K562 (cell line): ENCODE measurements around the gene AHSG. TPM values are rescaled to one million over a fixed set of nuclear protein-coding genes. Genes with fewer than 3 reads are reported as not detected.
A peak's percentile ranks its signal among the peaks of the same experiment; 100 is the strongest.

Experiments used
- CEBPG ChIP-seq, 3 experiments: fragments of 200-800 bp in 1 of 3; sonication (Bioruptor generic) in 1 of 3; sonication (generic) in 1 of 3; formaldehyde crosslinking in 1 of 3; IDR thresholded peaks in 2 of 3; conservative IDR thresholded peaks in 1 of 3; 2 replicates each; pipeline versions ENCODE4 v1.6.1 to v1.8.0; 2016 to 2022; ENCODE audit warnings: missing compliant biosample characterization in 2 of 3, missing genetic modification characterization in 2 of 3, mild to moderate bottlenecking in 1 of 3, missing genetic modification reagents in 1 of 3
- CREB1 ChIP-seq, 2 experiments: sonication (generic) in 1 of 2; formaldehyde crosslinking in 1 of 2; IDR thresholded peaks; 2 replicates each; pipeline versions ENCODE4 v1.6.1 to v1.8.0; 2012 to 2022; ENCODE audit warnings: inconsistent platforms in 1 of 2, mild to moderate bottlenecking in 1 of 2, missing genetic modification reagents in 1 of 2, moderate library complexity in 1 of 2
- EP300 ChIP-seq: IDR thresholded peaks from 2 replicates; pipeline ENCODE4 v1.6.1; 2012; ENCODE audit warnings: low read length, improper control_type of control experiment
- ETS1 ChIP-seq: conservative IDR thresholded peaks from 2 replicates; pipeline ENCODE4 v1.6.1; 2011; ENCODE audit warnings: low read depth, mild to moderate bottlenecking, low read length; ENCODE audit not compliant: control insufficient read depth
- GATAD2A ChIP-seq: fragments of 450-650 bp; IDR thresholded peaks from 2 replicates; pipeline ENCODE4 v1.6.1; 2017
- HMG20A ChIP-seq: fragments of 450-650 bp; formaldehyde crosslinking; conservative IDR thresholded peaks from 2 replicates; pipeline ENCODE4 v1.4.0; 2020; ENCODE audit warnings: mild to moderate bottlenecking, mixed read lengths
- HOMEZ ChIP-seq: fragments of 250-450 bp; sonication (Bioruptor Pico); IDR thresholded peaks from 2 replicates; pipeline ENCODE4 v1.4.0; 2020; ENCODE audit warnings: mild to moderate bottlenecking, moderate library complexity
- MAFK ChIP-seq: IDR thresholded peaks from 2 replicates; pipeline ENCODE4 v1.6.1; 2011; ENCODE audit warnings: low read length, improper control_type of control experiment
- MAZ ChIP-seq, 2 experiments: fragments of 450-650 bp in 1 of 2; sonication (generic) in 1 of 2; formaldehyde crosslinking; IDR thresholded peaks in 1 of 2; conservative IDR thresholded peaks in 1 of 2; 2 replicates each; pipeline versions ENCODE4 v1.4.0 to v1.5.0; 2020; ENCODE audit warnings: mild to moderate bottlenecking in 1 of 2, missing genetic modification reagents in 1 of 2
- MBD2 ChIP-seq: sonication (generic); IDR thresholded peaks from 2 replicates; pipeline ENCODE4 v1.6.1; 2016; ENCODE audit warnings: low read depth, borderline replicate concordance
- POLR2B ChIP-seq: fragments of 450-650 bp; IDR thresholded peaks from 2 replicates; pipeline ENCODE4 v1.6.1; 2018; ENCODE audit warnings: low read depth; ENCODE audit not compliant: partially characterized antibody
- POLR3G ChIP-seq: IDR thresholded peaks from 2 replicates; pipeline ENCODE4 v1.6.1; 2011; ENCODE audit not compliant: insufficient read length, insufficient replicate concordance; ENCODE audit errors: extremely low read depth
- RBBP5 ChIP-seq: fragments of 200-600 bp; sonication (generic); IDR thresholded peaks from 2 replicates; pipeline ENCODE4 v1.6.1; 2012; ENCODE audit warnings: borderline replicate concordance, mild to moderate bottlenecking, low read length, control low read depth, inconsistent platforms; ENCODE audit not compliant: insufficient read depth, poor library complexity, severe bottlenecking
- RBM17 ChIP-seq: fragments of 200-400 bp; formaldehyde crosslinking; IDR thresholded peaks from 2 replicates; pipeline ENCODE4 v1.6.1; 2017; ENCODE audit warnings: low read depth, mild to moderate bottlenecking, low read length, borderline replicate concordance
- TBP ChIP-seq: optimal IDR thresholded peaks from 2 replicates; pipeline ENCODE3; 2011; ENCODE audit warnings: low read depth, low read length, improper control_type of control experiment
- TCF7L2 ChIP-seq: fragments of 150-350 bp; IDR thresholded peaks from 2 replicates; pipeline ENCODE4 v1.6.1; 2016; ENCODE audit warnings: low read depth, mild to moderate bottlenecking, low read length, moderate library complexity
- TEAD2 ChIP-seq: fragments of 450-650 bp; IDR thresholded peaks from 2 replicates; pipeline ENCODE4 v1.6.1; 2016; ENCODE audit warnings: missing genetic modification characterization, control low read depth, missing compliant biosample characterization
- ZNF3 ChIP-seq: fragments of 250-450 bp; sonication (Bioruptor Pico); IDR thresholded peaks from 2 replicates; pipeline ENCODE4 v1.5.0; 2021; ENCODE audit warnings: mild to moderate bottlenecking, moderate library complexity
- polyA plus RNA-seq, 8 experiments: library from polyadenylated mRNA; depleted of rRNA in 4 of 8; stranded (reverse) in 5 of 8; unstranded in 3 of 8; fragments of >200 nt; fragmentation: Nextera tagmentation in 2 of 8; fragmentation: Illumina TruSeq in 1 of 8; extraction: Ambion mirVana in 2 of 8; extraction: Trizol in 1 of 8; gene quantifications; 2 replicates each; pipeline versions ENCODE4 v1.2.1 to v1.2.3, GENCODE V29; 2011 to 2014; ENCODE audit warnings: inconsistent platforms in 1 of 8, missing spikeins in 1 of 8
- total RNA-seq, 7 experiments: library from RNA; depleted of rRNA in 6 of 7; stranded (reverse); fragments of >200 nt in 6 of 7; fragmentation: Illumina TruSeq in 2 of 7; extraction: Trizol in 2 of 7; gene quantifications; 2 replicates each; pipeline versions ENCODE4 v1.2.1 to v1.2.3, GENCODE V29; 2011 to 2021; ENCODE audit warnings: low replicate concordance in 1 of 7
- TF ChIP-seq, protein P1 (sequence below): sonication (generic); formaldehyde crosslinking; IDR thresholded peaks from 2 replicates; pipeline ENCODE4 v1.8.0; 2023; ENCODE audit warnings: mild to moderate bottlenecking, missing genetic modification reagents
- TF ChIP-seq, protein P2 (sequence below): fragments of 200-800 bp; sonication (Bioruptor generic); IDR thresholded peaks from 2 replicates; pipeline ENCODE4 v1.6.1; 2017; ENCODE audit warnings: missing genetic modification characterization, missing compliant biosample characterization

The AHSG gene
- total and polyA plus RNA-seq, 9 of the 15 experiments (the other 6 are each of a cell fraction or from before 2014, with no cell fraction given), result 0.69 TPM; not detected in 8

- TF ChIP-seq, protein P1, sequence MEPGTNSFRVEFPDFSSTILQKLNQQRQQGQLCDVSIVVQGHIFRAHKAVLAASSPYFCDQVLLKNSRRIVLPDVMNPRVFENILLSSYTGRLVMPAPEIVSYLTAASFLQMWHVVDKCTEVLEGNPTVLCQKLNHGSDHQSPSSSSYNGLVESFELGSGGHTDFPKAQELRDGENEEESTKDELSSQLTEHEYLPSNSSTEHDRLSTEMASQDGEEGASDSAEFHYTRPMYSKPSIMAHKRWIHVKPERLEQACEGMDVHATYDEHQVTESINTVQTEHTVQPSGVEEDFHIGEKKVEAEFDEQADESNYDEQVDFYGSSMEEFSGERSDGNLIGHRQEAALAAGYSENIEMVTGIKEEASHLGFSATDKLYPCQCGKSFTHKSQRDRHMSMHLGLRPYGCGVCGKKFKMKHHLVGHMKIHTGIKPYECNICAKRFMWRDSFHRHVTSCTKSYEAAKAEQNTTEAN, result peak; percentile 25; the same call in 1 of the 2 replicates
- TF ChIP-seq MBD2, result peak; percentile 94
- peak; percentile 92 for TF ChIP-seq POLR2B
- no peak for TF ChIP-seq GATAD2A
- TF ChIP-seq, protein P2, sequence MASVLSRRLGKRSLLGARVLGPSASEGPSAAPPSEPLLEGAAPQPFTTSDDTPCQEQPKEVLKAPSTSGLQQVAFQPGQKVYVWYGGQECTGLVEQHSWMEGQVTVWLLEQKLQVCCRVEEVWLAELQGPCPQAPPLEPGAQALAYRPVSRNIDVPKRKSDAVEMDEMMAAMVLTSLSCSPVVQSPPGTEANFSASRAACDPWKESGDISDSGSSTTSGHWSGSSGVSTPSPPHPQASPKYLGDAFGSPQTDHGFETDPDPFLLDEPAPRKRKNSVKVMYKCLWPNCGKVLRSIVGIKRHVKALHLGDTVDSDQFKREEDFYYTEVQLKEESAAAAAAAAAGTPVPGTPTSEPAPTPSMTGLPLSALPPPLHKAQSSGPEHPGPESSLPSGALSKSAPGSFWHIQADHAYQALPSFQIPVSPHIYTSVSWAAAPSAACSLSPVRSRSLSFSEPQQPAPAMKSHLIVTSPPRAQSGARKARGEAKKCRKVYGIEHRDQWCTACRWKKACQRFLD, result no peak
- TF ChIP-seq TEAD2 (tag), result peak; percentile 66; the same call in 1 of the 2 replicates
- peak; percentile 85 to 95; a peak in 3 of 4 replicates for TF ChIP-seq MAZ (CRISPR knock-in tag; conservative IDR thresholded peaks at IDR 0.05 in 1 of 2, IDR thresholded peaks at IDR 0.05 in 1 of 2)
- peak; percentile 37; the same call in 1 of the 2 replicates for TF ChIP-seq EP300
- no peak for TF ChIP-seq HMG20A (CRISPR knock-in tag)
- TF ChIP-seq ETS1, result peak; percentile 22; the same call in 1 of the 2 replicates
- TF ChIP-seq TCF7L2, result no peak
- TF ChIP-seq CEBPG (CRISPR knock-in tag; IDR thresholded peaks at IDR 0.05), result peak; percentile 85
- TF ChIP-seq CEBPG (tag; conservative IDR thresholded peaks at IDR 0.05 in 1 of 2, IDR thresholded peaks at IDR 0.05 in 1 of 2), result peak; percentile 94 to 98
- no peak for TF ChIP-seq MAFK
- no peak for TF ChIP-seq ZNF3
- TF ChIP-seq TBP, result peak; percentile 96
- TF ChIP-seq POLR3G, result no peak
- peak; percentile 65 for TF ChIP-seq RBBP5
- no peak for TF ChIP-seq HOMEZ
- TF ChIP-seq CREB1 (IDR thresholded peaks at IDR 0.05), result peak; percentile 99
- peak; percentile 97 for TF ChIP-seq CREB1 (CRISPR knock-in tag; IDR thresholded peaks at IDR 0.05)
- TF ChIP-seq RBM17, result no peak
These were observed 42.5 kb upstream of the AHSG start, which contains the start of gene DNAJB11 (continued) for GRCh38 chr3:186570096-186570940.
